GM10847 (cell line): ENCODE measurements around the gene TBX1.

Experiments used
- POLR2A ChIP-seq: IDR thresholded peaks from 2 replicates; pipeline ENCODE4 v1.6.1; 2011; ENCODE audit not compliant: insufficient read length; ENCODE audit errors: extremely low read depth

TBX1 gene

GRCh38 chr22:19811211-19811621, 50.6 kb downstream of the TBX1 start:
- TF ChIP-seq POLR2A: no peak

- no peak for TF ChIP-seq POLR2A
Measured at GRCh38 chr22:19811811-19812771, 51.5 kb downstream of the TBX1 start.

GRCh38 chr22:19812910-19813309, 52.3 kb downstream of the TBX1 start:
- TF ChIP-seq POLR2A: no peak

GRCh38 chr22:19814428-19814827, 53.9 kb downstream of the TBX1 start:
- no peak for TF ChIP-seq POLR2A

GRCh38 chr22:19815093-19815822, 54.7 kb downstream of the TBX1 start:
- no peak for TF ChIP-seq POLR2A

DNA sequence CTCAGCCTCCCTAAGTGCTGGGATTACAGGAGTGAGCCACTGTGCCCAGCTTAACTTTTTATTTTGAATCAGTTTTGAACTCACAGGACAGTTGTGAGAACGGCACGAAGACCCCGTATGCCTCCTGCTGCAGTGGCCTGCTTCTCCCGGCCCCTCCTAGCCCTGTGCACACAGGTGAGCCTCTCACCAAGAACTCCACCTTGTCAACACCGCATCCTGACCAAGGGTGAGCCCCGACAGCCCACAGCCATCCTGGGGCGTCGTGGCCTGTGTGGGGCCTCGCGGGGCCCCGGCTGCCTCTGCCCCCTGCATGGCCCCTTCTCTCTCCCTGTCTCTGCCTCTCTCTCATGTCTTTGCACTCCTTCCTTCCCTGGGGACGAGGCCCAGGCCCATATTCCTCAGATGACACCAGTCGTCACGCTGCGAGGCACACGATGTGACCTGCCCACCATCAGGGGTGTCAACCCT, 55.3 kb downstream of the TBX1 start:
- TF ChIP-seq POLR2A: no peak

GRCh38 chr22:19816372-19817119, 56.0 kb downstream of the TBX1 start:
- TF ChIP-seq POLR2A: no peak
